D341Med (cell line): ENCODE results near the gene WDR45.

ENCODE experiments used
- DNase-seq: peaks from one replicate; pipeline ENCODE4 v3.0.0; 2012; ENCODE audit warnings: low spot score

The WDR45 gene

GRCh38 chrX:49043220-49043986 lies 36.3 kb downstream of the WDR45 start, which contains the start of gene TFE3:
TSS of gene TFE3 (minus strand) at chrX:49043357. CDS start at chrX:49043226, 131 bp downstream.
- DNase-seq: peak; percentile 88

DNA sequence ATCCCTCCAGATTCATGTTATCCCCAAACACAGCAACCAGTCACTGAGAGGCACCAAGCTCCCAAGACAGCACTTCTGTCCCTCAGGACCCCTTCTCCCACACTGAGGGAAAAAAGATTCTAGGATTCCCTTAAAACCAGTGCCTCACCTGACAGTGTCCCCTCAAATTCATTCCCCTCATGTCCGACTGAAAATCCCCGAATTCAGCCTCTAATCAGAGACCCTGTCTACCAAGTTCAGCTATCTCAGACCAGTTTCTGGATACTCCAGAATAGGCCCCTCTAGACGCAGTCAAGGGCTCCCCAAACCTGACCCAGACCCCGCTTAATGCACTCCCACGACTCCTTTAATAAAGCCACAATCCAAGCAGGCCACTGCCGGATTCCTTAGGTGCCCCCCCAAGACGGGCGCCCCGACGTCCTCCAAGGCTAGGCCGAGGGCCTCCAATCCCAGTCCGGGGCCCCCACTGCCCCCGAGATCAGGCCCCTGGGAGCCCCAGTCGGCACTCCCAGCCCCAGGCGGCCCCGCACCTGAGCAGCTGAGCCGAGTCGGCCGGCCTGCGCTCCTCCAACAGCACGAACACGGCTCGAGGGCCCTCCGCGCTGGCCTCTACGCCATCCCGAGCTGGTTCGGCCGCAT lies 37.0 kb downstream of the WDR45 start:
- DNase-seq: no peak

- DNase-seq: no peak
These were observed 37.7 kb downstream of the WDR45 start for GRCh38 chrX:49041744-49042580.

GRCh38 chrX:49040376-49040955 lies 39.2 kb downstream of the WDR45 start:
- no peak for DNase-seq

DNA sequence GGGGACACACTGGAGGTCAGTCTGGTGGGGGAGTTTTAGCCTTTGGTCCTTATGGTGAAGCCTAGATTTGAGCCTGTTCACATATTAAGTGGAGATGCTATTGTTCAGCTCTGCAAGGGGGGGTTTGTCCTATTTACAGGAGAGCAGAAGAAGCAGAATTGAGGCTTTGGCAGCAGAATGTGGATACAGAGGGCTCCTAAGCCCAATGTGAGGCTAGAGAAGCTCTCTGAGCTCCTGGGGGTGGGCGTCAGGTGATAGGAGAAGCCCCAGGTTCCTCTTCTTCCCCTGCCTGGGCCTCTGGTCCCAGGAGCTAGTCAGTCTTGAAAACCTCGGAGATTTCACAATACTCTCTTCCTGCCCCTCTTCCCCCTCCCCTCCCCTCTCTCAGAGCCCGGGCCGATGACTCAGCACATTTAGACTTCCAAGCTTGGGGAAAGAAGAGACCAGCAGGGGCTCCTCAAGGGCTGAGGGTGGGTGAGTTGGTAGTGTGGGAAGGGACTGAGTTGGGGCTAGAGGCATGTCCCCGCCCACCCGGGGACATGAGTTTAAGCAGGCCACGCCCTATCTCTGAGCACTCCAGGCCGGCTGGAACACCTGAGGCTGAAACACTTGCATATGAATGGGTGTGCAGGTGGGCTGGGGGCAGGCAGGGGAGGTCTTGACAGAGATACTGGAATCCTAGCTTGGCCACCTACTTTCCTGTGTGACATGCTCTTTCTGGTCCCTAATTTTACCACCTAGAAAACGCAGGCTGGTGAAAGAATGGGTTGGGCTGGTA lies 39.9 kb downstream of the WDR45 start:
- peak; percentile 61 for DNase-seq

- no peak for DNase-seq
These were observed 41.7 kb downstream of the WDR45 start for GRCh38 chrX:49037883-49038475.

DNA sequence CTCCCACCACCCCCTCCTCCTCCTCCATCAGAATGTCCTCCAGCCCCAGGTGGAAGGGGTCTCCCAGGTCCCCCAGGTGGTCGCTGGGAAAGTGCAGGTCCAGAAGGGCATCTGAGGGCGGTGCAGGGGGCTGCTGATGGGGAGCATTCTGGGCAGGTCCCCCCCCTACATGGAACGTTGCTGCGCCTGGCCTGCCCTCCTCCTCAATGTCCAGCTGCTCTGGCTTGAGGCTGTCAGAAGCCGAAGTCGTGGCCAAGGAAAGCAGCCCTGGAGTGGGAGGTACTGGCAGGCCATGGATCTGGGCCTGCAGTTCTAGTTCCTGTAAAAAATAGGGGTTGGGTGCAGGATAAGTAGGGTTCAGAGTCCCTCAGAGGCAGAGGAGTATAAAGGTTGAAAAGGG lies 49.4 kb downstream of the WDR45 start:
- DNase-seq: no peak

GRCh38 chrX:49029876-49030275 lies 49.8 kb downstream of the WDR45 start:
- no peak for DNase-seq
